Keratinocyte (primary cell): Measurements from ENCODE around the gene CNDP2.

Experiments
- EZH2 ChIP-seq: IDR thresholded peaks from one replicate; pipeline ENCODE4 v1.6.1; 2012; ENCODE audit warnings: inconsistent platforms, mild to moderate bottlenecking, low read length, moderate library complexity
- TF ChIP-seq, protein P1 (sequence below), 3 experiments: IDR thresholded peaks in 1 of 3; conservative IDR thresholded peaks in 1 of 3; optimal IDR thresholded peaks in 1 of 3; 2 replicates in 2 of 3; 3 replicates in 1 of 3; pipeline versions ENCODE3 to v1.5.1; 2011; ENCODE audit warnings: low read length in 3 of 3, mild to moderate bottlenecking in 3 of 3, moderate library complexity in 2 of 3, control low read depth in 1 of 3, inconsistent platforms in 1 of 3; ENCODE audit not compliant: insufficient read depth in 2 of 3; ENCODE audit errors: extremely low read depth in 1 of 3

DNA sequence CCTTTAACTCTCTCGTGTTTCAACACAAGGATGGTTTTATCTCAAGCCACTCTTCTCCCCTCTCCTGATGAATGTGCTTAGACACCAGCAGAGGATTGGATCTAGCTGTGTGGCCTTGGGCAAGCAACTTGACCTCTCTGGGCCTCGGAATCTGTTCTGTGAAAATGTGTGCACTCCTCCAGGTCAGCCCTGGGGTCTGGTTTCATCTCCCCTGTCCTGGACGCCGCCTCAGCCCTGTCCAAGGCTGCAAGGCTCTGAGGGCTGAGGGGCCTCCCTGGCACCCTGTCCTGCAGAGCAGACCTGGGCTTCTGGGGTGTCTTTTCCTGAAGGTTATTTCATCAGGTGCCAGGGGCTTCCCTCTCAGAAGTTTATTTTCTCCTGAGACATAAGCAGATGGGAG is 66.6 kb downstream of the CNDP2 start:
- TF ChIP-seq, protein P1, sequence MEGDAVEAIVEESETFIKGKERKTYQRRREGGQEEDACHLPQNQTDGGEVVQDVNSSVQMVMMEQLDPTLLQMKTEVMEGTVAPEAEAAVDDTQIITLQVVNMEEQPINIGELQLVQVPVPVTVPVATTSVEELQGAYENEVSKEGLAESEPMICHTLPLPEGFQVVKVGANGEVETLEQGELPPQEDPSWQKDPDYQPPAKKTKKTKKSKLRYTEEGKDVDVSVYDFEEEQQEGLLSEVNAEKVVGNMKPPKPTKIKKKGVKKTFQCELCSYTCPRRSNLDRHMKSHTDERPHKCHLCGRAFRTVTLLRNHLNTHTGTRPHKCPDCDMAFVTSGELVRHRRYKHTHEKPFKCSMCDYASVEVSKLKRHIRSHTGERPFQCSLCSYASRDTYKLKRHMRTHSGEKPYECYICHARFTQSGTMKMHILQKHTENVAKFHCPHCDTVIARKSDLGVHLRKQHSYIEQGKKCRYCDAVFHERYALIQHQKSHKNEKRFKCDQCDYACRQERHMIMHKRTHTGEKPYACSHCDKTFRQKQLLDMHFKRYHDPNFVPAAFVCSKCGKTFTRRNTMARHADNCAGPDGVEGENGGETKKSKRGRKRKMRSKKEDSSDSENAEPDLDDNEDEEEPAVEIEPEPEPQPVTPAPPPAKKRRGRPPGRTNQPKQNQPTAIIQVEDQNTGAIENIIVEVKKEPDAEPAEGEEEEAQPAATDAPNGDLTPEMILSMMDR (optimal IDR thresholded peaks at IDR 0.05 in 1 of 3, IDR thresholded peaks at IDR 0.05 in 1 of 3, conservative IDR thresholded peaks at IDR 0.05 in 1 of 3; ENCODE audit: extremely low read depth in 1 of 3, insufficient read depth in 2 of 3, low read length in 3 of 3) = no peak
- TF ChIP-seq EZH2 = no peak
